ENCODE results near the gene ADAT1. TPM values are rescaled to one million over a fixed set of nuclear protein-coding genes. Genes with fewer than 3 reads are reported as not detected.
A peak's percentile ranks its signal among the peaks of the same experiment; 100 is the strongest.

The ADAT1 gene
- total RNA-seq, 4 donors from 2014 or later = 14.7 to 44.8 (median 19.0) TPM

DNA sequence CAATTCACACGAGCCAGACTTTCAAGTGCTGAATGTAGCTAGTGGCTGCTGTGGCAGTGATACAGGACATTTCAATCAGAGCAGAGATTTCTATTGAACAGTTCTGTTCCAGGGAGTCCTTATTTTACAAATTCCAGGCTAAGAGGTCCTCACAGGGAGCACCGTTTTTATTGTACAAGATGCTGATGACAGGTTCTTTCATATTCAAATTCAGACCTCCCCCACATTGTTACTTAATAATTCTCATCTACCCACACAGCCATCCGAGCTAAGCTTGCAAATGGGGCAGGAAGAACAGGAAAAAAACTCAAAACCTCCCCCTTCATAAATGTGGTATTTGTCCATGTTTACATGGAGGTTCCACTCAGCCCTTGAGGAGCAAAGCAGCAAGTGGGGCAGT, 47.1 kb downstream of the ADAT1 start:
- DNase-seq (no peak), ATAC-seq (no peak)
- no peak overlapping the region for H3K27ac ChIP-seq
- in situ Hi-C loops (cut with MboI; ENCODE audit: low sequenced_read_pairs in 4 of 4) (no loop called here), intact Hi-C loops (cut with DNase I; ENCODE audit: low total_unique reads) (no loop called here)
- no peaks in the 10 kb centered on the region for H3K27me3 ChIP-seq
- TF ChIP-seq CTCF (IDR thresholded peaks at IDR 0.05 in 4 of 5, conservative IDR thresholded peaks at IDR 0.05 in 1 of 5) (no peak), POLR2A (IDR thresholded peaks at IDR 0.05) (no peak)
- H3K36me3 ChIP-seq = peaks cover 0 to 84% of the 10 kb centered on the region in 2 donors
- no peak overlapping the region for H3K4me3 ChIP-seq
- peaks cover 0 to 7% of the 10 kb centered on the region in 2 donors for H3K4me1 ChIP-seq
- no peaks in the 10 kb centered on the region for H3K9me3 ChIP-seq

DNA sequence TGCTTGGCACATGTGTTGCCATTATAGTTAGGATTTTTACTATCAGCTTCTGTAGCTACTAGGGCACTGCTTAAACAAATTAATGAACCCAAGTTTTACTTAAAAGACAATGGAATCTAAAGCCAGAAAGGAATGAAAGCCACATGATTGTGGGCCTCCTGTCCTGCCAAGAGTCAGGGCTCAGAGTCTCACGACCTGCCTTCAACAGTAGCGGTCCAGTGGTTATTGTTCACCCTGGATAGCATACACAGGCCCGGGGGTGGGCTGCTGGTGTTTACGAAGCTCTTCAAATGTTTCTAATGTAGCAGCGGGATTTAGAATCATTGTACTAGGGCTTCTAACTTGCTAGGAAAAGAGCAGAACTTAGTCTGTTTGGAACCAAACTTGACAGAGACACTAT, 49.1 kb downstream of the ADAT1 start:
- Histone ChIP-seq H3K4me1 (peaks cover 15 to 26% of the 10 kb centered on the region in 2 donors), H3K36me3 (peaks cover 0 to 82% of the 10 kb centered on the region in 2 donors), H3K27ac (no peak overlapping the region), H3K4me3 (no peak overlapping the region), H3K9me3 (no peaks in the 10 kb centered on the region), H3K27me3 (no peaks in the 10 kb centered on the region)
- ATAC-seq (no peak), DNase-seq (no peak)
- TF ChIP-seq CTCF (IDR thresholded peaks at IDR 0.05 in 4 of 5, conservative IDR thresholded peaks at IDR 0.05 in 1 of 5) = no peak
- no peak for TF ChIP-seq POLR2A (IDR thresholded peaks at IDR 0.05)
- intact Hi-C loops (cut with DNase I; ENCODE audit: low total_unique reads) = no loop called here
- in situ Hi-C loops (cut with MboI; ENCODE audit: low sequenced_read_pairs in 4 of 4) = no loop called here

DNA sequence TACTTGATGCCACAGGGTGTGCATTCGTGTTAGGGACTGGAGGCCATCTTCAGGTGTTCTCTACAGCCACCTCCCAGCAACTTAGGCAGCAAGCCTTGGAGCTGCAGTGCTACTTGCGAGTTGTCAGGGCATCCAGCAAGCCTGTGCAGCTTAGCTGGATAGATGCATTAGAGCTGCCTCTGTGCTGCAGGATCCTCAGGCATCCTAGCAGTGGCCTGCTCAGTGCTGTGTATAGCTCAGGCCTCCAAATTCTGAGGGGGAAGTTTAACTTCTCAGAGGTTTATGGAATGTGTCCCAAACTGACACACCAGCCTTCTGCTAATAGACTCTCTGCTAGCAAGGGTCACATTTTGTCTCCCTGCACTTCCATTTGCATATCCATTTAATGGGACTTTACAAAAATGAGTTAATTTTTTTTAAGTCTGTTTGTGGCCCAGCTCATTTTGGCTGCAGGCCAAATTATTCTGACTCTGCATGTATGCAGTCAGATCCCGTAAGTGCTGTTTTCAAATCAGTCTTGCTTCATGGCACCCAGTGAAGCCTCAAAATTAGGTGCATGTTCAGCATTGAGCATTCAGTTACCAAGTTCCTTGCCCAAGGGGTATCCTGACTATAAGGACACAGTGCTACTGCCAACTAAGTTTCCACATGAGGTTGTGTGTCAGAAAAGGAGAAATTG, 50.1 kb downstream of the ADAT1 start:
- ATAC-seq (no peak), DNase-seq (no peak)
- Histone ChIP-seq H3K9me3 (no peaks in the 10 kb centered on the region), H3K4me3 (no peak overlapping the region), H3K4me1 (peaks cover 17 to 36% of the 10 kb centered on the region in 2 donors), H3K36me3 (peaks cover 0 to 83% of the 10 kb centered on the region in 2 donors), H3K27me3 (no peaks in the 10 kb centered on the region), H3K27ac (no peak overlapping the region)
- in situ Hi-C loops (cut with MboI; ENCODE audit: low sequenced_read_pairs in 4 of 4) = no loop called here
- TF ChIP-seq POLR2A (IDR thresholded peaks at IDR 0.05) = no peak
- TF ChIP-seq CTCF (IDR thresholded peaks at IDR 0.05 in 4 of 5, conservative IDR thresholded peaks at IDR 0.05 in 1 of 5) = no peak
- intact Hi-C loops (cut with DNase I; ENCODE audit: low total_unique reads) = no loop called here

GRCh38 chr16:75570396-75571065, 52.5 kb downstream of the ADAT1 start:
- Histone ChIP-seq H3K27me3 (no peaks in the 10 kb centered on the region), H3K27ac (peak overlapping the region; percentile 43 to 46 (median 45)), H3K36me3 (peaks cover 0 to 64% of the 10 kb centered on the region in 2 donors), H3K9me3 (no peaks in the 10 kb centered on the region), H3K4me3 (no peak overlapping the region), H3K4me1 (peaks cover 27 to 53% of the 10 kb centered on the region in 2 donors)
- ATAC-seq (no peak), DNase-seq (no peak)
- intact Hi-C loops (cut with DNase I; ENCODE audit: low total_unique reads) (no loop called here), in situ Hi-C loops (cut with MboI; ENCODE audit: low sequenced_read_pairs in 4 of 4) (no loop called here)
- no peak for TF ChIP-seq POLR2A (IDR thresholded peaks at IDR 0.05)

DNA sequence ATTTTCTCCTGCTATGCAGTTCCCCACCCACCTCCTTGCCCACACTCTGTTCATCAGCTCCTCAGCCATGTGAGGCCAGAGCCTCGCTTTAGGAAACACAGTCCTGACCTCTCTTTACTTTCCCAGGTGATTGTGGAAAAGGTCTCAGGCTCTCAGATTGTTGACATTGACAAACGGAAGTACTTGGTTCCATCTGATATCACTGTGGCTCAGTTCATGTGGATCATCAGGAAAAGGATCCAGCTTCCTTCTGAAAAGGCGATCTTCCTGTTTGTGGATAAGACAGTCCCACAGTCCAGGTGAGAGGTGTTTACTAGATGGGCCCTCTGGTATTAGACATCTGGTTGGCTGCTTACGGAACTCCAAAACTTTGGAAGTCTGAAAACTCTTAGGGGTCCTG, 55.2 kb downstream of the ADAT1 start:
- TF ChIP-seq POLR2A (IDR thresholded peaks at IDR 0.05) = no peak
- TF ChIP-seq CTCF (IDR thresholded peaks at IDR 0.05 in 4 of 5, conservative IDR thresholded peaks at IDR 0.05 in 1 of 5) = no peak
- Histone ChIP-seq H3K36me3 (peaks cover 0 to 40% of the 10 kb centered on the region in 2 donors), H3K9me3 (no peaks in the 10 kb centered on the region), H3K4me3 (no peak overlapping the region), H3K27ac (peak overlapping the region in 2 of 4 donors; percentile 14 to 81), H3K27me3 (no peaks in the 10 kb centered on the region), H3K4me1 (peaks cover 34 to 55% of the 10 kb centered on the region in 2 donors)
- intact Hi-C loops (cut with DNase I; ENCODE audit: low total_unique reads) (loop anchor here (2.0 to 5.0 kb wide), 3 partner anchors 51 to 106 kb away; partner anchors contain the start of genes ADAT1 and TMEM170A), in situ Hi-C loops (cut with MboI; ENCODE audit: low sequenced_read_pairs in 4 of 4) (loop anchor here in 1 of 4 donors (10.0 kb wide), 1 partner anchor 57 kb away; the partner anchor contains the start of gene ADAT1)
- ATAC-seq (no peak), DNase-seq (no peak)
